HL-60/S4 treated with phorbol 12-myristate 13-acetate at 8.2 ng/mL for 4 days and 3 days (cell line): Measurements from ENCODE around the gene BMAL1.
"Not testable (repeated sequence)": the region's sequence is repeated elsewhere in the genome, so short reads cannot be mapped to it uniquely, and the experiment has no call there.

Experiments used
- in situ Hi-C: fragments of 300-500 bp; cut with MboI; formaldehyde crosslinking; loops from 2 replicates; pipeline ENCODE4 v1.15.0; 2022; ENCODE audit warnings: low sequenced_read_pairs

BMAL1 gene

DNA sequence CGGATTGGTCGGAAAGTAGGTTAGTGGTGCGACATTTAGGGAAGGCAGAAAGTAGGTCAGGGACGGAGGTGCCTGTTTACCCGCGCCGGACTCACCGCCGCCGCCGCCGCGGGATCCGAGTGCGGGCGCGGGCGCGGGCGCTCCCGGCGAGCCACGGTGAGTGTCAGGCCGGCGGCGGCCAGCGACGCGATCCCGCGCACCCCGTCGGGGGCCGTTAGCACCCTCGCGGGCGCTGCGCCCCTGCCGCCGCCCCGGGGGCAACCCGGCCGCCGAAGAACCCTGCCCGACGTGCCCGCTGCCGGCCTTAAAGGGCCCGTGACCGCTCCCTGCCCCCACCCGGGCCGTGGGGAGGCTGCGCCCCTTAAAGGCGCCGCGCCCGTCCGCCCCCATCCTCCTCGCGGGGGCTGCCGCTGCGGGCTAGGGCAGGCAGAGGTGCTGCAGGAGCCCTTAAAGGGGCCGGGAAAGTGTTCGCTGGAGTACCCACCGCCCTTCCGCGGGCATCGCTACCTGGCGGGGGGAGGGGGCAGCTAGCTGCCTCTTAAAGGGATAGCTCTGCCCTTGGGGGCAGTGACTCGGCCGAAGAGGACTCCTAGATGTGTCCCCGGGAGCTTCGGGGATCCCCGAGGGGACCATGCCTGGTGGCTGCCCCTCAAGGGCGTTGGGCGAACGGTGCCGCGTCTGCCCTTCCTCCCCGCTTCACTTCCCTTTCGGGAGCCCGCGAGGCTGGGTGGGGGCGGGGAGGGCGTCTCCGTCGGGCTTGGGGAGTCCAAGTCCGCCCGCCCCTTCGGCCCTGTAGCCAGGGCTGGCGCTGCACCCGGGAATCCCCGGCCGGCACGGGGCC, at the start of gene BMAL1:
TSS of gene BMAL1 (plus strand) at position 23 of the 841 bp plus-strand sequence. CDS start 76,519 bp downstream, outside the sequence.
- in situ Hi-C loops: no loop called here

- in situ Hi-C loops: no loop called here
Observed at GRCh38 chr11:13228572-13228971, 49.0 kb upstream of the BMAL1 start.

DNA sequence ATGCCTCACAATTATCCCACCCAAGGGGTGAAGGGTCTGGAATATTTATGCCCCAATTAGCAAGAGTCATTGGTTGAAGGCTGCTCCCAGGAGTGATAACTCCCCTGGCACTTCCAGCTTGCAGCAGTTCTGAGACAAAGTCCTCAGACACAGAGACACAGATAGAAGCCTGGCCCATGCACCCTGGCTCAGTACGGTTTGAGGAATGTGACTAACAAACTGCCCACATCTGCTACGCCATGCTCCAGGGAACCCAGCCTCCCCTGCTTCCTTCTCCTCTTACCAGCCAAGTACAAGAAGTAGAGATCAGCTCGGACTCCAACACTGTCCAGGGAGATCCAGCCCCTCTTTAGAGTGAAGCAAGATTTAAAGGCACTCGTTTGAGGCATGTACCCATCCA, 48.5 kb upstream of the BMAL1 start:
- in situ Hi-C loops: no loop called here

GRCh38 chr11:13229711-13230318, 47.8 kb upstream of the BMAL1 start:
- in situ Hi-C loops: no loop called here

DNA sequence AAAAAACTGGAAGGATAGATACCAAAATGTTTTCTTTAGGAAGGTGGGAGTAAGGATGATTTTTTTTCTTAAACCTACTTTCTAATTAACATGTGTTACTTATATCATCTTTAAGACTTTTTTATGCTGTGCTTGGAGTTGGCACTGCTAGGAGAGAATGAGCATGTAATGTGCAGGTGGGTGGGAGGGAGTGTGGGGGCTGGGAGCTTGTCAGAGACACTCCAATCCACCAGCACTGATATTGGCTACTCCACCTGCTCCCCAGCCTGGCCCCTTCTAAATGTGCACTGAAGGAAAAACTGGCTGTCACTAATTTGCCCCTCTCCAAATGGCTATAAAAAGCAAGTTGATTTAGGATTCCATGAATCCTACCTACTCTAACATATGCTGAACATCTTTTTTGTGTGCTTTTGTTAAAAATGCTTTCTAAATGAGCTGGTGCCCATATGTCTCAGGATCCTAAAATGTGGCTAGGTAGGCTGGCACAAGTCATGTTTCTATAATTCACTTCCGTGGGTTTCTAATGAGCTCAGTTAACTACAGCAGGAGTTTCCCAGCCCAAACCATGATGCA, 44.3 kb upstream of the BMAL1 start:
- in situ Hi-C loops: no loop called here

GRCh38 chr11:13235895-13236294, 41.7 kb upstream of the BMAL1 start:
- in situ Hi-C loops: no loop called here

DNA sequence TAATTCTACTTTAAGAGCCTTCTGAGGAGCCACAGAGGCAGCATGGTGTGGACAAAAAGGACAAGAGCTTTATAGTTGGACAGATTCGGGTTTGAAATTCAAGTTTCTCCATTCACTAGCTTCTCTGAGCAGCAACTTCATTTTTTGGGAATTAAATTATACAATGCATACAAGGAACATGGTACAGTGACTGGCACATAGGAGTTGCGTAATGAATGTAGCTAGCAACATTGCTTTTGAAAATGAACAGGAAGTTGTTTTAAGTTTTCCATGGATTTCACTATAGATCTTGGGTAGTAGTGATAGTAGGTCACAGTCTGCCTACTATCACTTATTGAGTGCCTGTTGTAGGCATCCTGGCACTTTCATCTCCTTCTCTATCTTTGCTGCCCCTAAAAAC, 41.0 kb upstream of the BMAL1 start:
- in situ Hi-C loops: no loop called here

- in situ Hi-C loops: no loop called here
Observed at GRCh38 chr11:13237761-13238160, 39.8 kb upstream of the BMAL1 start.

GRCh38 chr11:13238879-13239514, 38.6 kb upstream of the BMAL1 start:
- in situ Hi-C loops: no loop called here

DNA sequence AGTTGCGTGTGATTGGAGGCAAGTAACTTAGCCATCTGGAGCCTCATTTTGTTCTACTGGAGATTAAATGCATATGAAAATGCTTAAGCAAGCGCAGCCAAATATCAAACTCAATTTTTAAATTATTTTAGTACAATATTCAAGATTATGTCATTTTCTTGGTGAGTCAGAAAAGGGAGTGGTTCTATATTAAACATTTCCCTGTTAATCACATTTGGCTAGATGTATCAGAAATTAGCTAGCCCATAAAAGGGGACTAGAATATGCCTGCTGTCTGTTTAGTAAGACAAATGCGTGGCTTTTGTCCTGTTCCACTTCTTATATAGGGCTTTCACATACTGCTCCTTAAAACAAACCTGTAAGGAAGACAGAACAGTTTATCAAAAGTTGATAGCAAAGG, 35.0 kb upstream of the BMAL1 start:
- in situ Hi-C loops: no loop called here

DNA sequence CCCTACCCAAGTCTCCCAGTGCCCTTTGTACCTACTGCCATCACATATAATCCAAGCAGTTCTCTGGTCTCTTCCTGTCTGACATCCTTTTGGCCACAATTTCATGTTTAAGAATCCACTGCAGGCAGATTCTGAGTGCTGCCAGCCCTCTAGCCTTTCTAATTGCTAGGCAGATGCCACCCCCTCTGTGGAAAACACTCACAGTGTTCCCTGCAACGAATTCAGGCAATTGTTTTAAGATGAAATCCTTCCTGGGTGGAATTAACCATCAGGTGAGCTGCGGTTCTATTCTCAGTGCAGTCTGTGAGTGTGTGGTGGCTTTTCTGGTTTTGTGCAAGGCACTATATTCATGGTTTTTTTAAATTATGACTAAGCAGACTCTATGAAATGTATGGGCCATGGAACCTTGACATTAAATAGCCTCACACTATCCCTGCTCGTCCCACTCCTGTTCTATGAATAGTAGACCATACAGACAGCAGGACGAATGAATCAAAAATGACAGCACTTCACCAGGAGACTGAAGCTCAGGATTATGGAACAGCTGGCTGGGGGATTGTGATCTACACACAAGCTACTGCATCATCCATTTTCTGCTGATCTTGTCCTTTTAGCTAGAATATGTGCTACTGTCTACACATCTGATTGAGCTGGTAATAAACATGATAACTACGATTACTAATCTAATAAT, 29.8 kb upstream of the BMAL1 start:
- in situ Hi-C loops: no loop called here

- in situ Hi-C loops: no loop called here
Observed at GRCh38 chr11:13249177-13249576, 28.4 kb upstream of the BMAL1 start.

DNA sequence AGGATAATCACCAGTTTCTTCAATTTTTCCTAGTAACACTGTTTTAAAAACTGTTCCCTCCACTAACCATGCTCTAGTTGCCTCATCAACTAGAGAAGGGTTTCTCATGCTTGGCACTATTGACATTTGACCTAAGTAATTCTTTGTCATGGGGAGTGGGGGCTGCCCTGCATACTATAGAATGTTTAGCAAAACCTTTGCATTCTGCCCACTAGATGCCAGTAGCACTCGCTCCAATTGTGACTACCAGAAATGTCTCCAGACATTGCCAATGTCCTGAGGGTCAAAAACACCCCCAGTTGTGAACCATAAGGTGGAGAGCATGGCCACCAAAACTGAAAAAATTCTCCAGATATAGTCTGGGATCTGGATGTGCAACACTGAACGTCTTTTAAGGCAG, 27.6 kb upstream of the BMAL1 start:
- in situ Hi-C loops: no loop called here

- in situ Hi-C loops: no loop called here
Observed at GRCh38 chr11:13251966-13252365, 25.6 kb upstream of the BMAL1 start.

DNA sequence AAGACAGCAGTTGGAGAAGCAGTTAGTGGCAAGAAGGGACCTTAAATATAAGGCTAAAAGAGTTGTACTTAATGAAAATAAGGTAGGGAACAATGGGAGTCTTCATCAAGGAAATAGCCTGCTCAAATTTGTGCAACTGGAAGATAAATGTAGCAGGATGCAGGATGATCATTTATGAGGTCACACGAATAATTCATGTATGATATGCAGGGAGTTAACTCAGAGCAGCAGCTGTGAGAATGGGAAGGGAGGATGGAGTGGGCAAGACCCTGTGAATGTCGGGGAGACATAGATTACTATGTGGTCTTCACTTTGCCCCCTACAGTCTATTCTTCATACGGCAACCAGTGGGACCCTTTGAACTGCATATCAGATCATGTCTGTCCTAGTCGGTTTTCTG, 25.2 kb upstream of the BMAL1 start:
- in situ Hi-C loops: no loop called here

- in situ Hi-C loops: no loop called here
Observed at GRCh38 chr11:13256216-13256615, 21.4 kb upstream of the BMAL1 start.

GRCh38 chr11:13258061-13258460, 19.5 kb upstream of the BMAL1 start:
- in situ Hi-C loops: not testable (repeated sequence)

- in situ Hi-C loops: no loop called here
Observed at GRCh38 chr11:13258855-13259254, 18.7 kb upstream of the BMAL1 start.

GRCh38 chr11:13259374-13259773, 18.2 kb upstream of the BMAL1 start:
- in situ Hi-C loops: no loop called here

- in situ Hi-C loops: no loop called here
Observed at GRCh38 chr11:13260201-13260962, 17.2 kb upstream of the BMAL1 start.
